RWPE2 (cell line): Measurements from ENCODE around the gene ACTR2.
A peak's percentile ranks its signal among the peaks of the same experiment; 100 is the strongest.
"Not testable (repeated sequence)": the region's sequence is repeated elsewhere in the genome, so short reads cannot be mapped to it uniquely, and the experiment has no call there.

ENCODE experiments used
- ATAC-seq: fragments of 200-7000 bp; cut with Tn5 transposase; 3 replicates; pipeline ENCODE4 v1.9.1; 2021; ENCODE audit warnings: low read depth
- DNase-seq: peaks from one replicate; pipeline ENCODE4 v3.0.0-alpha.2; 2020; ENCODE audit warnings: low spot score
- H3K27ac ChIP-seq: fragments of 450-650 bp; 2 replicates; pipeline ENCODE4 v1.5.1; 2017; ENCODE audit warnings: mild to moderate bottlenecking; ENCODE audit not compliant: poor library complexity, severe bottlenecking
- H3K27me3 ChIP-seq: fragments of 250-450 bp; sonication (Bioruptor Pico); 2 replicates; pipeline ENCODE4 v1.5.1; 2021; ENCODE audit warnings: mild to moderate bottlenecking, moderate library complexity; ENCODE audit not compliant: insufficient read depth, poor library complexity, severe bottlenecking
- H3K36me3 ChIP-seq: fragments of 250-450 bp; sonication (Bioruptor Pico); 2 replicates; pipeline ENCODE4 v1.5.1; 2020; ENCODE audit warnings: low read depth, mild to moderate bottlenecking, moderate library complexity
- H3K4me1 ChIP-seq: fragments of 250-450 bp; sonication (Bioruptor Pico); 2 replicates; pipeline ENCODE4 v1.5.1; 2021; ENCODE audit warnings: mild to moderate bottlenecking, moderate library complexity; ENCODE audit not compliant: insufficient read depth, poor library complexity, severe bottlenecking
- H3K4me3 ChIP-seq: fragments of 250-450 bp; sonication (Bioruptor Pico); 2 replicates; pipeline ENCODE4 v1.5.1; 2021; ENCODE audit warnings: mild to moderate bottlenecking, moderate library complexity; ENCODE audit not compliant: severe bottlenecking
- H3K9me3 ChIP-seq: fragments of 250-450 bp; sonication (Bioruptor Pico); 2 replicates; pipeline ENCODE4 v1.5.1; 2021; ENCODE audit warnings: mild to moderate bottlenecking, moderate library complexity; ENCODE audit not compliant: severe bottlenecking
- TF ChIP-seq, protein P1 (sequence below): fragments of 450-650 bp; IDR thresholded peaks from one replicate; pipeline ENCODE4 v1.5.1; 2017; ENCODE audit warnings: mild to moderate bottlenecking, moderate library complexity; ENCODE audit not compliant: poor library complexity, severe bottlenecking

Gene ACTR2

DNA sequence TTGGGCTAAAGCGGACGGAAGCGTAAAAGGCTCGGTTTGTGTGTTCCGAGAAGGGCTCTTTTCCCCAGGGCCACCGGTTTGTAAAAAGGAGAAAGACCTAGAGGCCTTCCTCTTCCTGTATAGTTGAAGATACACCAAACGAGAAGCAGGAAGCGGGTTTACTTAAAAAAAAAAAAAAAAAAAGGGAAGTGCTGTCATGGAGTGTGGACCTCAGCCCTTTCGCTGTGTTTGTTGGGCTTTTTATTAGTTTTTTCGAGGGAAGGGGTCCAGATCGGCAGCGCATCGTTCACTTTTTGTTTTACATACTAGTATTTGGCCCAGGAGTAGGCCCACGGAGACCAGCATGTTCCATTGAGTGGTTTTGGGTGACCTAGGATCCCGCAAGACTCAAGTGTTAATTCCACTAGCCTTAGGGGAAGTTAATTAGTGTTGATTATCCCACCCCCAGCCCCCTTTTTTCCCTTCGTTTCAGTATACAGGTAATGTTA is 676 bp downstream of the ACTR2 start:
- Histone ChIP-seq H3K36me3 (peaks cover 42% of the 10 kb centered on the region), H3K9me3 (no peaks in the 10 kb centered on the region), H3K4me1 (peaks cover 47% of the 10 kb centered on the region), H3K4me3 (peak overlapping the region; percentile 95), H3K27ac (peak overlapping the region; percentile 91), H3K27me3 (no peaks in the 10 kb centered on the region)
- DNase-seq (no peak), ATAC-seq (no peak; the same call in 2 of the 3 replicates)
- TF ChIP-seq, protein P1, sequence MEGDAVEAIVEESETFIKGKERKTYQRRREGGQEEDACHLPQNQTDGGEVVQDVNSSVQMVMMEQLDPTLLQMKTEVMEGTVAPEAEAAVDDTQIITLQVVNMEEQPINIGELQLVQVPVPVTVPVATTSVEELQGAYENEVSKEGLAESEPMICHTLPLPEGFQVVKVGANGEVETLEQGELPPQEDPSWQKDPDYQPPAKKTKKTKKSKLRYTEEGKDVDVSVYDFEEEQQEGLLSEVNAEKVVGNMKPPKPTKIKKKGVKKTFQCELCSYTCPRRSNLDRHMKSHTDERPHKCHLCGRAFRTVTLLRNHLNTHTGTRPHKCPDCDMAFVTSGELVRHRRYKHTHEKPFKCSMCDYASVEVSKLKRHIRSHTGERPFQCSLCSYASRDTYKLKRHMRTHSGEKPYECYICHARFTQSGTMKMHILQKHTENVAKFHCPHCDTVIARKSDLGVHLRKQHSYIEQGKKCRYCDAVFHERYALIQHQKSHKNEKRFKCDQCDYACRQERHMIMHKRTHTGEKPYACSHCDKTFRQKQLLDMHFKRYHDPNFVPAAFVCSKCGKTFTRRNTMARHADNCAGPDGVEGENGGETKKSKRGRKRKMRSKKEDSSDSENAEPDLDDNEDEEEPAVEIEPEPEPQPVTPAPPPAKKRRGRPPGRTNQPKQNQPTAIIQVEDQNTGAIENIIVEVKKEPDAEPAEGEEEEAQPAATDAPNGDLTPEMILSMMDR, result no peak

DNA sequence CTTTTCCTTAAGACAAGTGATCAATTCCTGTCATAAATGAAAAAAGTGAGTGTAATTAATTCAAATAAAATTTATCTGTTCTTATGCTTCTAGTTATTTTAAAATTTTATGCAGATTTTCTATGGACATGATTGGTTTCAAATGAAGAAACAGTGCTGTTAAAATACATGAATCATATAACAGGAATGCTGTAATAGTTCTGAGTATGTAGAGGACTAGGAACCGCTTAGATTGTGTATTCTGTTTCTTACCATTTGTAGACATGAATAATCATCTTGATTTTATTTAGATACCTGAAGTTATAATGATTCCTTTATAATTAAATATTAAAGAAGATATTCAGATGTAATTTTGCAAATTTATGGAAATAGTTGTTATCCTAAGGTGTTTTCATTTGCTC is 3.5 kb downstream of the ACTR2 start:
- Histone ChIP-seq H3K4me3 (no peak overlapping the region), H3K27me3 (no peaks in the 10 kb centered on the region), H3K27ac (peak overlapping the region; percentile 91), H3K4me1 (peaks cover 51% of the 10 kb centered on the region), H3K9me3 (no peaks in the 10 kb centered on the region), H3K36me3 (peaks cover 68% of the 10 kb centered on the region)
- no peak for DNase-seq
- TF ChIP-seq, protein P1, result no peak
- ATAC-seq, result peak; percentile 32; the same call in 2 of the 3 replicates

DNA sequence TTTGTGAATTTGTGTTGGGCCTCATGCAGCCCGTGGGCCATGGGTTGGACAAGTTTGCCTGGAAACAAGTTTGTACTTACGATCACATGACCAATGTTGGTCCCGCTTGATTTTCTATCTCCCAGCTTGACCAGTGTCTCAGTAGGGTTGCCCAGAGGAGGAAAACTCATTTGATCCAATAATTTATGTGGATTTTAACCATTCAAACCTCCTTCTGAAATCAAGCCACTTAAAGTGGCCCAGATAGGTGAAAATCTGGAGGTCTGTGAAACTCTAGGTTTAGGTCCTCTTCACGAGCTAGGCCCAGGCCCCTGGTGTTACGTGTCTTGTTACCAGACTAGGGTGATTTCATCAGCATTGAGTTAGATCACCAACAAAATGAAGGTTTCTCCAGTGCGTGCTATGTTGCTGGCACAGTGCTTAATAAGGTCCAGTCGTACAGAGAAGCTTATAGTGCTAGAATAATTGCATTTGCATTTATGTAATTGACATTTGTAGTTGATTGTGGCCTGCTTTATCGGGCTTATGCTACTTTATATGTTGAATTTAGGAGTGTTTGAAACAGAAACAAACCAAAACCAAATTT is 4.4 kb downstream of the ACTR2 start:
- ATAC-seq, result no peak
- no peak for DNase-seq
- no peaks in the 10 kb centered on the region for H3K9me3 ChIP-seq
- peaks cover 45% of the 10 kb centered on the region for H3K4me1 ChIP-seq
- H3K27me3 ChIP-seq, result no peaks in the 10 kb centered on the region
- H3K27ac ChIP-seq, result peak overlapping the region; percentile 91
- TF ChIP-seq, protein P1, result no peak
- peaks cover 75% of the 10 kb centered on the region for H3K36me3 ChIP-seq
- no peak overlapping the region for H3K4me3 ChIP-seq

DNA sequence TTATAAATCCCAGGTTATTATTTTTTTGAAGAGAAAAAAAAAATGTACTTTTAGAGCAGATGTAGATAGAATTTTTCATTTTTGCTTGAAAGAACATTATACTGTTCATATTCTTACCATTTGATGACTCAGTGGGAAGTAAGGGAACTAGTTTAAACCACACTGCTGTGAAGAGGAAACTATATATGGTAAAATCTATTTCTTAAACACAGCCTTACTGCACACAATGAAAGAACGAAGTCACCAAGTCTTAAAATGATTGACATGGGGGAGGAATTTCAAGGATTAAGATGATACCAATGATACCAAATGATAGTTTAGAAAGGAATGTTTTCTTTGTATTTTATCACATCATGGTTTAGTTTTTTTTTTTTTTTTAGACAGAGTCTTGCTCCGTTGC is 5.0 kb downstream of the ACTR2 start:
- Histone ChIP-seq H3K36me3 (peaks cover 80% of the 10 kb centered on the region), H3K4me3 (no peak overlapping the region), H3K27ac (peak overlapping the region; percentile 91), H3K9me3 (no peaks in the 10 kb centered on the region), H3K27me3 (no peaks in the 10 kb centered on the region), H3K4me1 (peaks cover 45% of the 10 kb centered on the region)
- ATAC-seq (peak; percentile 81), DNase-seq (no peak)
- TF ChIP-seq, protein P1, result no peak

DNA sequence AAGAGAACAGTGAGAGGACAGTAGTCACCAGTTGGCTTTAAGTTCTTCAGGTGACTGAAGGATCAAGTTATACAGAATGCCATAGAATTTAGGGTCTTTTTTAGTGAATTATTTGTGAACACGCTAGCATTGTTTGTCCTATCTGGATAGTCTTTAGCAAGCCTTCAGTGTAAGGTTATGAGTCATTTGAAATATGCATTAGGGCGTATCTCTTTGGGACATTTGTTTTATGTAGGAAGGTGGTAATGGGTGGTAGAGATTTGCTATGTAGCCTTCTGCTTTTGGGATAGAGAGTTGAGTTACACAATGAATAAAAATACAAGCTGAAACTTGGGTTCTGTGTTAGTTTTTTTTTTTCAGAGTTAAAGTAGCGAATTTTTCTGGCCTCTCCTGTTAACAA is 13.0 kb downstream of the ACTR2 start:
- TF ChIP-seq, protein P1, result no peak
- peak; percentile 83 for ATAC-seq
- H3K36me3 ChIP-seq, result peaks cover 78% of the 10 kb centered on the region

DNA sequence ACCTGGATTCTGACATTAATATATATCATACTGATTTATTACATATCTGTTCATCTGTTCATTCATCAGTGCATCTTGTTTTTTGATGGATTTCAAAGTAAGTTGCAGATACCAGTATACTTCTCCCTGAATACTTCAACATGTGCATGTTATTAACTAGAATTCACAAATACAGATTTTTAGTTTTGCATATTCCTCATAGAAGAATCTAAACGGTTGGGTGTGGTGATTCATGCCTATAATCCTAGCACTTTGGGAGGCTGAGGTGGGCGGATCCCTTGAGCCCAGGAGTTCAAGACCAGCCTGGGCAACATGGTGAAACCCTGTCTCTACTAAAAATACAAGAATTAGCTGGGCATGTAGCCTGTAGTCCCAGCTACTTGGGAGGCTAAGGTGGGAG is 16.8 kb downstream of the ACTR2 start:
- not testable (repeated sequence) for H3K27me3 ChIP-seq, H3K9me3 ChIP-seq, H3K4me3 ChIP-seq, ATAC-seq, H3K27ac ChIP-seq, DNase-seq
- Histone ChIP-seq H3K4me1 (peaks cover 17% of the 10 kb centered on the region), H3K36me3 (peaks cover 88% of the 10 kb centered on the region)

More for the DNA sequence above, 13.0 kb downstream of the ACTR2 start:
- Histone ChIP-seq H3K9me3 (no peaks in the 10 kb centered on the region), H3K27ac (no peak overlapping the region), H3K4me1 (peaks cover 17% of the 10 kb centered on the region), H3K27me3 (no peaks in the 10 kb centered on the region), H3K4me3 (no peak overlapping the region)
- no peak for DNase-seq
